IPS DF 6.9 (cell line): ENCODE results near the gene NUDCD3.
"Not testable (repeated sequence)": the region's sequence is repeated elsewhere in the genome, so short reads cannot be mapped to it uniquely, and the experiment has no call there.

ENCODE experiments used
- DNase-seq: peaks from one replicate; pipeline ENCODE4 v3.0.0-alpha.2; 2013; ENCODE audit warnings: low read depth, low spot score
- H3K27ac ChIP-seq: one replicate; pipeline ENCODE4 v1.5.1; 2013; ENCODE audit warnings: low read length, control low read depth
- H3K27me3 ChIP-seq: 2 replicates; pipeline ENCODE4 v1.6.1; 2013; ENCODE audit warnings: mild to moderate bottlenecking, low read length; ENCODE audit not compliant: control insufficient read depth, insufficient read depth
- H3K36me3 ChIP-seq: 2 replicates; pipeline ENCODE4 v1.6.1; 2013; ENCODE audit warnings: low read length; ENCODE audit not compliant: control insufficient read depth, insufficient read depth
- H3K4me1 ChIP-seq: 2 replicates; pipeline ENCODE4 v1.6.1; 2013; ENCODE audit warnings: low read length; ENCODE audit not compliant: control insufficient read depth, insufficient read depth
- H3K4me3 ChIP-seq: 2 replicates; pipeline ENCODE4 v1.5.1; 2013; ENCODE audit warnings: mild to moderate bottlenecking, low read length
- H3K9me3 ChIP-seq: 2 replicates; pipeline ENCODE4 v1.6.1; 2013; ENCODE audit warnings: low read length, inconsistent platforms; ENCODE audit not compliant: control insufficient read depth, insufficient read depth
- WGBS: extraction: QIAGEN DNeasy Blood & Tissue Kit; methylation state at CpG from one replicate; pipeline ENCODE4 v1.1.7; 2013; ENCODE audit warnings: mixed read lengths, missing lambda C conversion rate; ENCODE audit not compliant: insufficient read length, insufficient coverage; 5-methylcytosine and 5-hydroxymethylcytosine counted together

NUDCD3 gene

GRCh38 chr7:44515590-44516268, 25.3 kb upstream of the NUDCD3 start:
- H3K36me3 ChIP-seq = no peaks in the 10 kb centered on the region
- H3K4me1 ChIP-seq = no peaks in the 10 kb centered on the region
- no CpG with 5 or more reads among the region's 10 CpGs for WGBS
- no peaks in the 10 kb centered on the region for H3K27me3 ChIP-seq
- no peaks in the 10 kb centered on the region for H3K9me3 ChIP-seq
- H3K4me3 ChIP-seq = no peak overlapping the region
- no peak overlapping the region for H3K27ac ChIP-seq
- no peak for DNase-seq

- Histone ChIP-seq H3K4me1 (no peaks in the 10 kb centered on the region), H3K36me3 (no peaks in the 10 kb centered on the region), H3K27ac (no peak overlapping the region), H3K4me3 (no peak overlapping the region), H3K9me3 (no peaks in the 10 kb centered on the region), H3K27me3 (no peaks in the 10 kb centered on the region)
- no peak for DNase-seq
- no CpG with 5 or more reads among the region's 7 CpGs for WGBS
These were observed 22.3 kb upstream of the NUDCD3 start for GRCh38 chr7:44512736-44513135.

DNA sequence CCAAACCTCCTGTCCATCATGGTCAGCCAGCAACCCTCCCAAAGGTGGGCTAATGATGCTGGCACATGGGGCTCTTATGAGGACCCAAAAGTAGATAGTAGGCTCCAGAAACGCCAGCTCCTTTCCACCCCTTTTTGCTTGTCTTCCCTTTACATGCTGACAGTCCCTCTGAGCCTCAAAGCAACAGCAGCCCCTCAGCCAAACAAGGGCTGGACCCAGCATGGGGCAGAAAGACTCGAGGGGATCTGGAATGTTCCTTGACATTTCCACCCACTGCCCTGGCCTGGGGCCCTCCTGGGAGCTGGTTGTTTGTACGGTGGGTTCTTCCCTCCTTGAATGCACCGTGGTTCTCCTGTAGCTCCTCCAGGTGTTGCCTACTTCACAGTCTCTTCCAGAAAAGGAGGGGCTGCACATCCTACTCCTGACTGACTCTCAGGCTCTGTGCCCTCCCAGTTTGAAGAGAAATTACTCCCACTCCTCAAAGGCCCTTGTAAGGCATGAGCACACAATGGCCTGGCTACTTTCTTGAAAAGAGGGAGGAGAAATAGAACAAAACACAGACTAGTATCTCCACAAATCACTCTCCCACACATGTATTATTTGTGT, 21.5 kb upstream of the NUDCD3 start:
- Histone ChIP-seq H3K27ac (no peak overlapping the region), H3K36me3 (no peaks in the 10 kb centered on the region), H3K9me3 (no peaks in the 10 kb centered on the region), H3K4me3 (no peak overlapping the region), H3K27me3 (no peaks in the 10 kb centered on the region), H3K4me1 (no peaks in the 10 kb centered on the region)
- WGBS = no CpG with 5 or more reads among the region's 4 CpGs
- no peak for DNase-seq

DNA sequence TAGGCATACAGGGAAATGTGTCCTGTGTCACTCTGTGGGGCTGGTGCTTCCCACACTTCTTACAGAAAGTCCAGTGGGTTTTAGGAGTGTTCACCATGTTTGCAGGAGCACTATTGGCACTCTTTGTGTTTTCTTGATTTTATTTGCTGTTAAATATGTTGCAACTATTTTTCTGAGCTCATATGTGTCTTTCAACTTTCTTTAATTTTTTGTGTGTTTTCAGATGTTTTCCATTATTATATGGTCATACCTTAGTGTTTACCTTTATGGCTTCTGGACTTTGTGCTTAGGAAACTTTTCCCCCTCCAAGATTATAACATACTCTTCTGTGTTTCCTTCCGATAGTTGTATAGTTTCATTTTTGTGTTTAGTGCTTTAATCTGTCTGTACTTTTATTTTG, 20.8 kb upstream of the NUDCD3 start:
- H3K27me3 ChIP-seq = no peaks in the 10 kb centered on the region
- no peaks in the 10 kb centered on the region for H3K9me3 ChIP-seq
- no CpG with 5 or more reads among the region's 1 CpG for WGBS
- no peak overlapping the region for H3K27ac ChIP-seq
- no peaks in the 10 kb centered on the region for H3K36me3 ChIP-seq
- H3K4me3 ChIP-seq = no peak overlapping the region
- no peaks in the 10 kb centered on the region for H3K4me1 ChIP-seq
- DNase-seq = no peak

- no peaks in the 10 kb centered on the region for H3K4me1 ChIP-seq
- no CpG with 5 or more reads among the region's 2 CpGs for WGBS
- DNase-seq = no peak
- H3K4me3 ChIP-seq = no peak overlapping the region
- H3K36me3 ChIP-seq = no peaks in the 10 kb centered on the region
- no peak overlapping the region for H3K27ac ChIP-seq
- H3K27me3 ChIP-seq = no peaks in the 10 kb centered on the region
- no peaks in the 10 kb centered on the region for H3K9me3 ChIP-seq
These were observed 18.0 kb upstream of the NUDCD3 start for GRCh38 chr7:44508328-44509030.

GRCh38 chr7:44506592-44507288, 16.3 kb upstream of the NUDCD3 start:
- not testable (repeated sequence) for H3K27me3 ChIP-seq, DNase-seq, H3K27ac ChIP-seq, H3K36me3 ChIP-seq, H3K9me3 ChIP-seq, H3K4me3 ChIP-seq, H3K4me1 ChIP-seq
- WGBS = no CpG with 5 or more reads among the region's 3 CpGs

DNA sequence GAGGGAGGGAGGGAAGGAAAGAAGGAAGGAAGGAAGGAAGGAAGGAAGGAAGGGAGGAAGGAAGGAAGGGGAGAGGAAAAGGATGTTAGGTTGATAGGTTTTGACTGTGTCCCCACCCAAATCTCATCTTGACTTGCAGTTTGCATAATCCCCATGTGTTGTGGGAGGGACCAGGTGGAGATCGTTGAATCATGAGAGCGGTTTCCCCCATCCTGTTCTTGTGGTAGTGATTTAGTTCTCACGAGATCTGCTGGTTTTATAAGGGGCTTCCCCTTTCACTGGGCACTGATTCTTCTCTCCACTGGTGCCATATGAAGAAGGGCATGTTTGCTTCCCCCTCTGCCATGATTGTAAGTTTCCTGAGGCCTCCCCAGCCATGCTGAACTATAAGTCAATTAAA, 15.1 kb upstream of the NUDCD3 start:
- no peaks in the 10 kb centered on the region for H3K9me3 ChIP-seq
- no peaks in the 10 kb centered on the region for H3K36me3 ChIP-seq
- no peak overlapping the region for H3K27ac ChIP-seq
- no peaks in the 10 kb centered on the region for H3K27me3 ChIP-seq
- no peak for DNase-seq
- no peaks in the 10 kb centered on the region for H3K4me1 ChIP-seq
- no peak overlapping the region for H3K4me3 ChIP-seq
- no CpG with 5 or more reads among the region's 3 CpGs for WGBS

- H3K4me3 ChIP-seq = no peak overlapping the region
- no peaks in the 10 kb centered on the region for H3K36me3 ChIP-seq
- no peak for DNase-seq
- H3K4me1 ChIP-seq = no peaks in the 10 kb centered on the region
- H3K9me3 ChIP-seq = no peaks in the 10 kb centered on the region
- H3K27me3 ChIP-seq = no peaks in the 10 kb centered on the region
- no CpG with 5 or more reads among the region's 4 CpGs for WGBS
- no peak overlapping the region for H3K27ac ChIP-seq
These were observed 7.9 kb upstream of the NUDCD3 start for GRCh38 chr7:44498230-44498954.

DNA sequence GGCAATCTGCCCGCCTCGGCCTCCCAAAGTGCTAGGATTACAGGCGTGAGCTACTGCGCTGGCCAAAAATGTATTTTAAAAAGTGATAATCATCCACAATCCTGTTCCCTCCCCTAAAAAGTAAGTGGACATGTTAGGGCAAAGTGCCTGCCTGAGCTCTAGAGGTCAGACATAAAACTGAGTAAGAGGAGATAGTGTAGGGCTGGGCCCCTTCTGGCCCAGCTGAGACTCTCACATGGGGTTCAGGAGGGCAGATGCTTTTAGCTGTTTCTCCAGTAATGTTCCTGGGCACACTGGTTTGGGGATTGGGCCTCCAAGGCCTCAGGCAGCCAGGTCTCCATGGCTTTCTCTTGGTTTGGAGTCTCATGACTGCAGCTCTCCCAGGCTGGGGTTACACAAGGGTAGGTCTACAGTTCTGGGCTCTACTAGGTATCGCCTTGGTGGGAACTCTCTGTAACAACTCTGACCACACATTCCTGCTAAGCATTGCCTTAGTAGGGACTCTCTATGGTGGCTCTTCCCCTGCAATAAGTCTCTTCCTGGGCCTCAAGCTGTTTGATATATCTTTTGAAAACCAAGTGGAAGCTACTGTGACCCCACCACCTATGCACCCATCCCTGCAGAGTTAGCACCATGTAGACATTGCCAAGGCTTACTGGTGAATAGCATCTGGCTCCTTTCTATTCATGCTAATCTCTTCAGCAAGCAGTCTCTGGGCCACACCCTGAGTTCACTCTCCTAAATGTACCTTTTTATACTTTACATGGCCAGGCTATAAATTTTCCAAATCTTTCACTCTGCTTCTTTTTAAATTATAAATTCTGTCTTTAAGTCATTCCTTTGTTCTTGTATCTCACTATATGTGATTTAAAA, 6.9 kb upstream of the NUDCD3 start:
- Histone ChIP-seq H3K36me3 (no peaks in the 10 kb centered on the region), H3K4me3 (no peak overlapping the region), H3K9me3 (no peaks in the 10 kb centered on the region), H3K4me1 (no peaks in the 10 kb centered on the region), H3K27ac (no peak overlapping the region), H3K27me3 (no peaks in the 10 kb centered on the region)
- DNase-seq = no peak
- no CpG with 5 or more reads among the region's 5 CpGs for WGBS
